D721Med (cell line): ENCODE data around the gene OR51E2.

Experiments used
- DNase-seq: peaks from one replicate; pipeline ENCODE4 v3.0.0; 2011; ENCODE audit warnings: low spot score; ENCODE audit not compliant: insufficient read length
- FAIRE-seq: peaks from 2 replicates; lab custom pipeline; 2011; peaks lifted over from hg19 to GRCh38; lab: Jason Lieb, UNC
- TF ChIP-seq, protein P1 (sequence below): IDR thresholded peaks from 2 replicates; pipeline ENCODE4 v1.5.1; 2012; ENCODE audit warnings: mild to moderate bottlenecking, control low read depth; ENCODE audit not compliant: insufficient read depth; ENCODE audit errors: missing control alignments

The OR51E2 gene

DNA sequence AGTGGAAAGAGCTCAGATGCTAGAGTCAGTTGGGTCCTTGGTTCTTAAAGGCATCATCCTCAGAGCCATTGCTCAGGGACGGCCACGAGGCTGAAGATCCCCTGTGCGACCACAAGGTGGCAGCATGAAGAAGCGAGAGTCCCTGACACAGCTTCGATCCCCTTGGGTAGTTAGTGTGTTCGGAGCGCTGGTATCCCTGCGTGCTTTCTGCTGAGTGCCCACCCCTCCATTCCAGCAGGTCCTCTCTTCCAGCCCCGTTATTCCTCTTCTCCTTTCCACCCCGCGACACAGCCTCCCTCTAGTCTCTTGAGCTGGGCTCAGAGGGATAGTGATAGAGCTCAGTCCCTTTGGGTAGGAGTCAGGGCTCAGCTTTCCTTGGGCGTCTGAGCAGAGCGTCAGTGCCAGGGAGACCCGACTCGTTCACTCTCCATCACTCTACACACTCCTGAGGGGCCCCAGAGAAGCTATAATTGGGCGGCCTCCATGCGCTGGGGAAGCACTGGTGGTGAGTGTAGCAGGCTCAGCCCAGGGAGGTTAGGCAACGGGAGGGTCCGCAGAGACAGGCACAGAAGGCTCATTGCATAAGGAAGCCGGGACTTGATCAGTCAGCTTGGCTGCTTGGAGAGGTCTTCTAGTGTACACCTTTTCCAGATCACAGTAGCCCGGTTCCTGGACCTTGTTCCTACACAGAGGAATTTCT is 60.5 kb downstream of the OR51E2 start, which contains the start of gene OR51D1:
TSS of gene OR51D1 (plus strand) at position 516 of the 700 bp plus-strand sequence. CDS start 2,314 bp downstream, outside the sequence.
- FAIRE-seq, result no peak
- DNase-seq, result no peak
- TF ChIP-seq, protein P1, sequence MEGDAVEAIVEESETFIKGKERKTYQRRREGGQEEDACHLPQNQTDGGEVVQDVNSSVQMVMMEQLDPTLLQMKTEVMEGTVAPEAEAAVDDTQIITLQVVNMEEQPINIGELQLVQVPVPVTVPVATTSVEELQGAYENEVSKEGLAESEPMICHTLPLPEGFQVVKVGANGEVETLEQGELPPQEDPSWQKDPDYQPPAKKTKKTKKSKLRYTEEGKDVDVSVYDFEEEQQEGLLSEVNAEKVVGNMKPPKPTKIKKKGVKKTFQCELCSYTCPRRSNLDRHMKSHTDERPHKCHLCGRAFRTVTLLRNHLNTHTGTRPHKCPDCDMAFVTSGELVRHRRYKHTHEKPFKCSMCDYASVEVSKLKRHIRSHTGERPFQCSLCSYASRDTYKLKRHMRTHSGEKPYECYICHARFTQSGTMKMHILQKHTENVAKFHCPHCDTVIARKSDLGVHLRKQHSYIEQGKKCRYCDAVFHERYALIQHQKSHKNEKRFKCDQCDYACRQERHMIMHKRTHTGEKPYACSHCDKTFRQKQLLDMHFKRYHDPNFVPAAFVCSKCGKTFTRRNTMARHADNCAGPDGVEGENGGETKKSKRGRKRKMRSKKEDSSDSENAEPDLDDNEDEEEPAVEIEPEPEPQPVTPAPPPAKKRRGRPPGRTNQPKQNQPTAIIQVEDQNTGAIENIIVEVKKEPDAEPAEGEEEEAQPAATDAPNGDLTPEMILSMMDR, result peak; percentile 86

DNA sequence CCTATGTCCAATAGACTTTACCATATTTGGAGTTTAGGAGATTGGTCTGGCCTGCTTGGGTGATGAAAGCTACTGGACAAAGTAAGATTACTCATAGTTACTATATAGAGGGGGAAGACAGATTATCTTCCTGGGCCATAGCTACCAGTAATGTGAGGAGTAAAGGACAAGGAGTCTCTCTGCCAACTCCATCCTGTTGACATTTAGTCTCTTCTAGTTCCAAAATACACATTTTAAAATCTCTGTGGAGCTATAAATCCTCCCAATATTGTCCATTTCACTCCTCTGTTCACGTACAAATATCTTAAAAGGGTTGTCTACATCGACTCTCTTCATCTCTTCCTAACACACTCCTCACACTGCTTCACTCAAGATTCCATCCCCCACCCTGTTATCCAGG is 61.5 kb downstream of the OR51E2 start:
- TF ChIP-seq, protein P1, result no peak
- DNase-seq, result no peak

More for the DNA sequence above, 61.5 kb downstream of the OR51E2 start:
- FAIRE-seq, result no peak
